LHCN-M2 (cell line): Measurements from ENCODE around the gene DPEP1. TPM values are rescaled to one million over a fixed set of nuclear protein-coding genes. Genes with fewer than 3 reads are reported as not detected.
"Not testable (repeated sequence)": the region's sequence is repeated elsewhere in the genome, so short reads cannot be mapped to it uniquely, and the experiment has no call there.

Experiments
- DNase-seq: peaks from one replicate; pipeline ENCODE4 v3.0.0-alpha.2; 2012; ENCODE audit warnings: low read depth
- total RNA-seq: library from RNA; depleted of rRNA; stranded (reverse); fragments of >200 nt; gene quantifications from 2 replicates; pipeline ENCODE4 v1.2.3, GENCODE V29; 2014

The DPEP1 gene
- total RNA-seq, 1 experiment from 2014 or later, result 0.46 TPM

- DNase-seq, result no peak
Measured at GRCh38 chr16:89645122-89645521, 31.7 kb downstream of the DPEP1 start.

GRCh38 chr16:89646270-89646669 lies 32.8 kb downstream of the DPEP1 start:
- DNase-seq, result no peak

- no peak for DNase-seq
Measured at GRCh38 chr16:89646906-89647305, 33.5 kb downstream of the DPEP1 start.

GRCh38 chr16:89651584-89651983 lies 38.1 kb downstream of the DPEP1 start:
- DNase-seq, result no peak

GRCh38 chr16:89653656-89654295 lies 40.3 kb downstream of the DPEP1 start:
- no peak for DNase-seq

GRCh38 chr16:89655062-89655643 lies 41.7 kb downstream of the DPEP1 start:
- DNase-seq, result no peak

GRCh38 chr16:89656435-89657121 lies 43.1 kb downstream of the DPEP1 start:
- DNase-seq, result no peak

GRCh38 chr16:89657442-89658220 lies 44.2 kb downstream of the DPEP1 start, which contains the start of the genes CHMP1A and SPATA33:
TSS of gene CHMP1A (minus strand) at chr16:89657708. CDS start at chr16:89657588, 120 bp downstream.
TSS of gene SPATA33 (plus strand) at chr16:89657836. CDS start at chr16:89657912, 76 bp downstream.
- peak; percentile 82 for DNase-seq

- DNase-seq, result no peak
Measured at GRCh38 chr16:89658221-89658879, 44.9 kb downstream of the DPEP1 start.

- DNase-seq, result no peak
Measured at GRCh38 chr16:89660146-89660545, 46.7 kb downstream of the DPEP1 start.

- no peak for DNase-seq
Measured at GRCh38 chr16:89661215-89661614, 47.8 kb downstream of the DPEP1 start.

GRCh38 chr16:89664238-89664637 lies 50.8 kb downstream of the DPEP1 start:
- DNase-seq, result not testable (repeated sequence)

- not testable (repeated sequence) for DNase-seq
Measured at GRCh38 chr16:89667000-89667399, 53.6 kb downstream of the DPEP1 start.

GRCh38 chr16:89667633-89668032 lies 54.2 kb downstream of the DPEP1 start:
- DNase-seq, result no peak

- no peak for DNase-seq
Measured at GRCh38 chr16:89668790-89669158, 55.3 kb downstream of the DPEP1 start.

GRCh38 chr16:89669755-89670154 lies 56.3 kb downstream of the DPEP1 start:
- DNase-seq, result no peak

GRCh38 chr16:89670496-89671431 lies 57.3 kb downstream of the DPEP1 start:
- DNase-seq, result peak; percentile 15

GRCh38 chr16:89671565-89671964 lies 58.1 kb downstream of the DPEP1 start:
- not testable (repeated sequence) for DNase-seq

- no peak for DNase-seq
Measured at GRCh38 chr16:89672177-89672941, 58.9 kb downstream of the DPEP1 start.
